Activated T-cell treated with anti-CD3 and anti-CD28 coated beads for 4 hours (primary cell): ENCODE results near the gene ATG13.

Experiments
- DNase-seq: peaks from one replicate; pipeline ENCODE4 v3.0.0-alpha.2; 2020

The ATG13 gene

DNA sequence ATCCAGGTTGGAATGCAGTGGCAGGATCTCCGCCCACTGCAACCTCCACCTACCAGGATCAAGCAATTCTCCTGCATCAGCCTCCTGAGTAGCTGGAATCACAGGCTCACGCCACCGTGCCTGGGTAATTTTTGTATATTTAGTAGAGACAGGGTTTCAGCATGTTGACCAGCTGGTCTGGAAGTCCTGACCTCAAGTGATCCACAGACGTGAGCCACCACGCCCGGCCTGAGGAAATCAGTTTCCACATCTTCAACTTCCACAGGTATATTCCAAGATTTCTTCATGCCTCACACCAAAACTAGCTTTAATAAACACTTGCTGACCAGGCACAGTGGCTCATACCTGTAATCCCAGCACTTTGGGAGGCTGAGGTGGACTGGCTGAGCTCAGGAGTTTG is 8.0 kb upstream of the ATG13 start:
- DNase-seq = no peak

DNA sequence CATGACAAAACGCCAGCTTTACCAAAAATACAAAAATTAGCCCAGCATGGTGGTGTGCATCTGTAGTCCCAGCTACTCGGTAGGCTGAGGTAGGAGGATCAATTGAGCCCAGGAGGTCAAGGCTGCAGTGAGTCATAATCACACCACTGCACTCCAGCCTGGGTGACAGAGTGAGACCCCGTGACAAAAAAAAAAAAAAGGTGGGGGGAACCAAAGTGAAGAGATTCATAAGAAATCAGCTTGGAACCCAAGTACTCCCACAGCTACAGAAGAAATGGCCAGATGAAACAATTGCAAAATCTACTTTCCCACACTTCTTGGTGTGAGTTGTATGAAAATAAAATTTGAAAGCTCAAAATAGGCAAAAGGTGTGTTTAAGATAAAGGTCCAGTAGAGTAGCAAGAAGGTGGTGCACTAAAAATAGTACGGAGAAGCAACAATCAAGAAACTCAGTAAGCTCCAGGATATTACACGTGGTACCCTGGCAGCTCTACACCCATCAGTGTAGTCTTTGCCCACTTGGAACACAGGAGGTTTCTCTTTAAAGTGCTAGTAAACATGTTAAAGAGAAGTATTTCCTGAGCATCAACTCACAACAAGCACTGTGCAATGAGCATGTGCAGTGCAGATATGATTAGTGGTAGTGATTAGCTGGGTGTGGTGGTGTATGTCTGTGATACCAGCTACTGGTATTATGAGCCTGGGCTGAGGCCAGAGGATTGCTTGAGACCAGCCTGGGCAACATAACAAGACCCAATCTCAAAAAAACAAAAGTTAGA is 5.6 kb upstream of the ATG13 start:
- no peak for DNase-seq

DNA sequence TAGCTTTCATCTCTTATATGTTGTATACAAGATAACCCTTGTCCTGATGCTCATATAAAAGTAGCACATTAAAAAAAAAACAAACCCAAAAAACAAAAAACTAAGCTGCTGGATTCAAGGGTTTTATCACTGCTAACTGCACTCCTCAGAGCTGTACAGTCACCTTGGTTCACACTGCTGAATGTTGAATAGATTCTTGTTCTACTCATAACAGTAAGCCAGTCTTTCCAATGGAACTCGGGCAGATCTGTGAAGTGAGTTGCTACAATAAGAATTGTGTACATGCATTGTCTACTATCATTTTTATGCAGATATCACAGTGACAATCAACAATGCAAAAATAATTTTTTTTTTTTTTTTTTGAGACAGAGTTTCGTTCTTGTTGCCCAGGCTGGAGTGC is 5.0 kb upstream of the ATG13 start:
- DNase-seq = no peak

DNA sequence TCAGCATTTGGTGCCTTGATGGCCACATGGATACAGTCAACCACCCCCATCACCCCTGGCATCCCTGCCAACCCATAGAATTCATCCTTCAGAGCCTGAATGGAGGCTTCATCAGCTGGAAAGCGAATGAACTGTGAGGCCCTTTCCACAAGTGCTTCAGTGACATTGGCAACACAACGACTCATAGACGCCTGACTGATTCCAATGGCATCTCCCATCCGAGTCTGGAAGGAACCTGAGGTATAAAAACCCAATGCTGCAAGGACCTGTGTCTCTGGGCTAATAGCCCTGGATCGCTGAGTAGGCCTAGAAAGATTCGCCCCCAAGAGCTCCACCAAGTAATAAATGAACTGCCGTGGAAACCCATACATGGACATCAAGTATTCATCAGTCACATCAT is 1.6 kb upstream of the ATG13 start:
- DNase-seq = no peak

DNA sequence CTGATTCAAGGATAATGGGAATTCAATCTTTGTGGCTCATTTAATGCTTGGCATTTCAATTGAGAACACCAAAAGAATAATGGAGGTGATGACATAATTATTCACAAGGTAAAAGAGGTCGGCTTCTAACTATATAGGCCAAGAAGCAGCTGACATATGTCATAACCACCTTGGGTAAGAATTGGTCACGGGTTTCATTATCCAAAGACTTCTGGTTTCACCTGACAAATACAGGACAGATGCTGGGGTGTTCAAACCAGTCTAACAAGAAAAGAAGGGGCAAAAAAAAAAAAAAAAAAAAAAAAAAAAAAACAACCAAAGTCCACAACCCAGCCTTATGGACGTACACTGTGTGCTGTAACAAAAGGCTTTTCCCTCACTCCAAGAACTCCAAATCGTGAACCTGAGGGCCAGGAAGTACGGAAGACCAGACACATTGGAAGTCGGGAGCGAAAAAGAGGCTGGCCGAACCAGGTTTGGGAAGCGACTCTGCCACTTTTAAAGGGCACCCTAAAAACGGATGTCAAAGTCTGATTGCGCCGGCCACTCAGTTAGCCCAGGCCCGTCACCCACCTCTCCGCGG is 711 bp upstream of the ATG13 start:
- no peak for DNase-seq

DNA sequence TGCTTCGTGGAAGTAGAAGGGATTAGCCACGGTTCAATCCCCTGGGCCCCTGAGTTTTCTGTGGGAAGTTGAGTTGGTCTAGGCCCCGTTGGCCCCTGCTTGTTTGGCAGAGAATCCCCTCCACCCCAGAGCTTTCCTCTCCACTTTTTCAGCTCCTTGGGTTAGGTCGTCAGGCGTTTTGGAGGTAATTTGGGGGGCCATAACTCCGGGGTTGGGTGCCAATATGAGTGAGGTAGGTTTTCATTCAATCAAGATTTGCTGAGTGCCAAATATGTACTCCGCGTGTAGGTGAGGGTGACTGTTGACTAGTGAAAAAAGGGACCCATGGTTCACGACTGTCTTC is 590 bp downstream of the ATG13 start:
- DNase-seq = no peak

DNA sequence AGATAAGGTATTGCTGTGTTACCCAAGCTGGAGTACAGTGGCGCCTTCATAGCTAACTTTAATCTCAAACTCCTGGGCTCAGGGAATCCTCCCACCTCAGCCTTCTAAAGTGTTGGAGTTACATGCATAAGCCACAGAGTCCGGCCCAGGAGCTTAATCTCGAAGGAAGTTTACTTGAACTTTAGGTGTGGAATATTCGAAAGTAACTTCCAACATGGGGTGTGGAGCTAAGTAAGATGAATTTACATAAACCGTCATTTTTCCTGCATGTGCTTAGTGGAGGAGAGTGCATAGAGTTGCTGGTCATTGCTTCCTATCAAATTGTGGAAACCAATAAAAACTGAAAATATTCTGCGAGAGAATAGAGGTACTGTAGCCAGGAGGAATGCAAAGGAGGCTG is 1.5 kb downstream of the ATG13 start:
- no peak for DNase-seq

DNA sequence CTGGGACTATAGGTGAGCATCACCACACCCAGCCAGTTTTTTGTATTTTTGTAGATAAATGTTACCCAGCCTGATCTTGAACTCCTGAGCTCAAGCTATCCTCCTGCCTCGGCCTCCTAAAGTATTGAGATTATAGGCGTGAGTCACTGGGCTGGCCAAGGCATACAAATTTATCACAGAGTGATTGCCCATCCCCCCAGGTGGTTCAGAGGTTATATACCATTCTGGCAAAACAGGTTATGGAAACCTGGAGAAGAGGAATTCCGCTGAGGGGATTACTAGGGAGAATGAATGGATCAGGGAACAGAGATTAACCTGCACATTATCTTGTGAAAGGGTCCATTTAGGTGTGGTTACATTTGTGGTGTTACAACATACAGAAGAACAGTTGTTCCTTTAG is 8.1 kb downstream of the ATG13 start:
- no peak for DNase-seq

DNA sequence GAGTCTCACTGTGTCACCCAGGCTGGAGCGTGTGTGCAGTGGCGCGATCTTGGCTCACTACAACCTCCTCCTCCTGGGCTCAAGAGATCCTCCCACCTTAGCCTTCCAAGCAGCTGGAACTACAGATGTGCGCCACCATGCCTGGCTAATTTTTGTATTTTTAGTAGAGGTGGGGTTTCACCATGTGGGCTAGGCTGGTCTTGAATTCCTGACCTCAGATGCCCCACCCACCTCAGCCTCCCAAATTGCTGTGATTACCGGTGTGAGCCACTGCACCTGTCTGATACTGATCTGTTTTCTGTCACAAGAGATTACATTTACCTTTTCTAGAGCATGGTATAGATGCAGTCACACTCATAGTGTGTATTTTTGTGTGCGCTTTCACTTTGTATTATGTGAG is 11.6 kb downstream of the ATG13 start:
- no peak for DNase-seq

DNA sequence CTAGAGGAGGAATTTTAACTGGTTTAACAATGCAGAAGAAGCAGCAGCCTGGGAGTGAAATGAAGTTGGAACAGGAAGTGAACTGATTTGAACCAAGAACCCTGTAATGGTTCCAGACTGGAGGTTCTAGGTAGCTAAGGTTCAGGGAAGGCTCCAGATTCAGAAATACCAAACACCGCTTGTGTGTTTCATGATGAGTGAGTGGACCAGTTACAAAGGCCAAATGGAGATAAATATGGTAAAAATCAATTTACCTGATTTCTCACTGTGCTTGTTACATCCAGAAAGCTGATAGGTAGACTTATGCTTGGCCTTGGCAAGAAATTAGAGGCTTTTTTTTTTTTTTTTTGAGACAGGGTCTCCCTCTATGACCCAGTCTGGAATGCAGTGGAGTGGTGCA is 12.9 kb downstream of the ATG13 start:
- no peak for DNase-seq

DNA sequence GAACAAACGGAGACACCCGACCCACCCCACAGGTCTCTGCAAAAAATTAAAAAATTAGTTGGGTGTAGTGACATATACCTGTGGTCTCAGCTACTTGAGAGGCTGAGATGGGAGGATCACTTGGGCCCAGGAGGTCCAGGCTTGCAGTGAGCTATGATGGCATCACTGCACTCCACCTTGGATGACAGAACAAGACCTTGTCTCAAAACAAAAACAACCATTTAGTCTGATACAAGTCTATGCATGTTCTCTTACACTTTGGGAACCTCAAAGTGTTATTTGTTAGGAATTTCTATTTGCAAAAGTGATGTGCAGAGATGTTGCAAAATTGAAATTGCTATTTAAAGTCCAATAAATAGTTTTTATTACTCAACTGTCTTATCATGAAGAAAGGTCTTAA is 14.3 kb downstream of the ATG13 start:
- no peak for DNase-seq

DNA sequence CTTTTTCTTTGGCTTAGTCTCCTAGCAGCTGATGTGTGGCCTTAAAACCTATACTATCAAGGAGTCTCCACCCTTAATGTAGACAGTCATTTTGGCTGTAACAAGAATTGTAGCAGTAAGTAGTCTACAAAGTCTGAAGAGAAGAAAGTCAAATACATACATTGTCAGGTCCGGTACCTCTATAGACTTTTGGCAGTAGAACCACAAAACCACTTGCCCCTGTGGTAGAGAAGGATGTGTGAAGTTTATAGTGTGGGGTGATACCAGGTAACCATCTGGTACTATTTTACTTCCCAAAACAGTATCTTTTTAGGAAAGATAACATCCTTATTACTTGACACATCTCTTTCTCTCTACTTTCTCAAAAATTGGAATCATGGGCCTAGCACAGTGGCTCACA is 15.1 kb downstream of the ATG13 start:
- no peak for DNase-seq

DNA sequence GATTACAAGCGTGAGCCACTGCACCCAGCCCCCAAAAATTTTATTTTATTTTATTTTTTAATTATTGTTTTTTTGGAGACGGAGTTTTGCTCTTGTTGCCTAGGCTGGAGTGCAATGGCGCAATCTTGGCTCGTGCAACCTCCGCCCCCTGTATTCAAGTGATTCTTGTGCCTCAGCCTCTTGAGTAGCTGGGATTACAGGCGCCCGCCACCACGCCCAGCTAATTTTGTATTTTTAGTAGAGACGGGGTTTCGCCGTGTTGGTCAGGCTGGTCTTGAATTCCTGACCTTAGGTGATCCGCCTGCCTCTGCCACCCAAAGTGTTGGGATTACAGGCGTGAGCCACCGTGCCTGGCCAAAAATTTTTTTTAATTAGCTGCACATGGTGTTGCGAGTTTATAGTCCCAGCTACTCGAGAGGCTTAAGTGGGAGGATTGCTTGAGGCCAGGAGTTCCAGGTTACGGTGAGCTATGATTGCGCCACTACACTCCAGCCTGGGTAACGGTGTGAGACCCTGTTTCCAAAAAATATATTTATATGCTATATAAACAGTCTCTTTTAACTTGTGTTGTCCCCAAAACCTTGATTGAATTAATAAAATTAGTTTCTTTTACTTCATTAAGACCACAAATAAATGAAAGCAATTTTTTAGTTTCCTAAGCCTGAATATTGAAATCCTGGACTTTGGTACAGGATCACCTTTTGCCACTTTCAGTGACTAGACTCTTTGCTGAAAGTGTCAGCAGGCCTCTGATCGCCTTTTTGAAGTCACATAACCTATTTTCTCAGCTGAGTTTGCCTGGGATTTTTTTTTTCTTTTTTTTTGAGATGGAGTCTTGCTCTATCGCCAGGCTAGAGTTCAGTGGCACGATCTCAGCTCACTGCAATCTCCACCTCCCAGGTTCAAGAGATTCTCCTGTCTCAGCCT is 16.2 kb downstream of the ATG13 start:
- DNase-seq = no peak

DNA sequence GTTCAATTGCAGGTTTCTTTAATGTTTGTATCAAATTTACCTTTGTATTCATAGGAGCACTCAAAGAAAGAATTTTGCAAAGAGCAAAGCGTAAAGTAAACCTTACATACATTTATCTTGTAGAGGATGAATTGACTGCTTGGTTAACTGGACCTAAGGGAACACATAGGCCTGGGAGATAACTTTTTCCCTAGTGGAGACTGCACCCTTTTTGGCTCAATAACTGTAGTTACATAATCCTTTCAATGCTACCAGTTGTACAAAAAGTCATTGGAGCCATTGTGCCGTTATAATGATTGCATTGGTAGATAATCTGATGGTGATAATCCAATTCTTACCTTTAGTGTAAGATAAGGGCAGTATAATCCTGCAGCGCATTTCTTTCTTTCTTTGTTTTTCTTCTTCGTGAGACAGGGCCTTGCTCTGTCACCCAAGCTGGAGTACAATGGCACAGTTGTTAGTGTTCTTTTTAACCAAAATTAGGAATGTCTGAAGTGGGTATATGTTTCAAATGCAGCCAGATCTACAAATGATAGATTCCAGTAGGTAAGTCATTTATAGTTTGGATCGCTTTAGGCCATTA is 18.3 kb downstream of the ATG13 start:
- DNase-seq = no peak

DNA sequence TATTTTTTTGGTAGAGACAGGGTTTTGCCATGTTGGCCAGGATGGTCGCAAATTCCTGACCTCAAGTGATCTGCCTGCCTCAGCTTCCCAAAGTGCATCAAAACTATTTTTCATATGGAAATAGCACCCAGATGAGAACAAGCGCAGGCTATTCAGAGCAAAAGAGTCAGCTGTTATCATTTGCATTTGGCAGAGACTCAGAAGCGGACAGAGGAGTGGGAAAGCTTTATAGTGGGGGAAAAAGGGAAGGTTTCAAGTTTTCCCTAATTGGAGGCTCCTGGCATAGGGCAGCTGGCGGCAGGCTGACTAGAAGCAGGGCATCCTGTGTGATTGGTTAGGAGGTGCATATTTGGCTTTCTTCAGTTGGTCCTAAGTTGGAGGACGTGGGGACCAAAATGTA is 20.2 kb downstream of the ATG13 start:
- no peak for DNase-seq

DNA sequence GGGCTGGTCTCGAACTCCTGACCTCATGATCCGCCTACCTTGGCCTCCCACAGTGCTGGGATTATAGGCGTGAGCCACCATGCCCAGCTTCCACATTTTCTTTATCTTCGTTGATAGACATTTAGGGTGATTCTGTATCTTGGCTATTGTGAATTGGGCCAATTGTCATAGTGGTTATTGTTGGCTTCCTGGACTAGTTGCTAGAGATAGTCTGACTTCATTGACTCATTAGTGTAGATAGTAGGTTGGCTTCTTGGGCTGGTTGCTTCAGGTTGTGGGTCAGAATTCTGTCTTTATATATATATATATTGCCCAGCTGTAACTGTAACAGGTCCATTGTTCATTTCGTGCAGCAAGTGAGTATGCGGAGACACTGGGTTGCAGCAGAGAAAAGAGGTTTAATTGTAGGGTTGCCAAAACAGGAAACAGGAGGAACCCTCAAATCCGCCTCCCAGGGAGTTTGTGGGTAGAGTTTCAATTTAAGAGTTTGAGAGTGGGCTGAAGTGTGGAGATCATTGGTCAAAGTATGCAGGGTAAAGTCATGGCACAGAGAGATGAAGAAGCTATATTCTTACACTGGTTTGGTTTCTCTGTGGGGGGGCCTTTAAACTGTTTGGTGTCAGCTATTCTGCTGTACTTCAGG is 22.0 kb downstream of the ATG13 start:
- DNase-seq = no peak

DNA sequence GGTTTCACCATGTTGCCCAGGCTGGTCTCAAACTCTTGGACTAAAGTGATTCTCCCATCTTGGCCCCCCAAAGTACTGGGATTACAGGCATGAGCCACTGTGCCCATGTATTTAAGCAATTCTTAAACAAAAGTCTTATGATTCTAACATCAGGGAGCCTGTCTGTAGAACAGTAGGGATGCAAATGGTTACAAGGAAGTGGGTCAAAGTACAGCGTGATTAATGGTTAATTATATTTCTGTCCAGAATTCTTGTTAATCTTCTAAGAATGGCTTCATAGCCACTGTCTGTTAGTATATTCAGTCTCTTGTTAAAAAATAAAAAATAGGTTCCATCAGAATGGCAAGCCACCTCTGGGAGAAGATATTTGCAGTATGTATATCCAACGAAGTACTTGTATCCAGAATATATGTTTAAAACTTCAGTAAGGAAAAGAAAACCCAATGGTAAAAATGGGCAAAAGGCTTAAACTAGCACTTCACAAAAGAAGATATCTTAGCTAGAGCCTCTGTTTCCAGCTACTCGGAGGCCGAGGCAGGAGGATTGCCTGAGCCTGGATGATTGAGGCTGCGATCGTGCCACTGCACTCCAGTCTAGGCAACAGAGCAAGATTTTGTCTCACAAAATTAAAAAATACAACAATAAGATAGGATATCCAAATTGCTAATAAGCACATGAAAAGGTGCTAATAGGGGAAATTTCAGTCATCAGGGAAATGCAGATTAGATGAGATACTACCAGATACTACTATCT is 22.9 kb downstream of the ATG13 start:
- DNase-seq = no peak

DNA sequence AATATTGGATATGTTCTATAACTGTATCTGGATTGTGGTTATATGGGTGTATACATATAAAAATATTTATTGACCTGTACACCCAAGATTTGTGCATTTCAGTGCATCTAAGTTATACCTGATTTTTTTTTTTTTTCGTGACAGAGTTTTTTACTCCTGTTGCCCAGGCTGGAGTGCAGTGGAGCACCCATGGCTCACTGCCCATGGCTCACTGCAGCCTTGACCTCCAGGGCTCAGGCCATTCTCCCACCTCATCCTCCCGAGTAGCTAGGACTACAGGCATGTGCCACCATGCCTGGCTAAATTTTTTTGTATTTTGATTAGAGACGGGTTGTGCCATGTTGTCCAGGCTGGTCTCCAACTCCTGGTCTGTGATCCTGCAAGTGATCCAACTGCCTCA is 24.3 kb downstream of the ATG13 start:
- DNase-seq = no peak

DNA sequence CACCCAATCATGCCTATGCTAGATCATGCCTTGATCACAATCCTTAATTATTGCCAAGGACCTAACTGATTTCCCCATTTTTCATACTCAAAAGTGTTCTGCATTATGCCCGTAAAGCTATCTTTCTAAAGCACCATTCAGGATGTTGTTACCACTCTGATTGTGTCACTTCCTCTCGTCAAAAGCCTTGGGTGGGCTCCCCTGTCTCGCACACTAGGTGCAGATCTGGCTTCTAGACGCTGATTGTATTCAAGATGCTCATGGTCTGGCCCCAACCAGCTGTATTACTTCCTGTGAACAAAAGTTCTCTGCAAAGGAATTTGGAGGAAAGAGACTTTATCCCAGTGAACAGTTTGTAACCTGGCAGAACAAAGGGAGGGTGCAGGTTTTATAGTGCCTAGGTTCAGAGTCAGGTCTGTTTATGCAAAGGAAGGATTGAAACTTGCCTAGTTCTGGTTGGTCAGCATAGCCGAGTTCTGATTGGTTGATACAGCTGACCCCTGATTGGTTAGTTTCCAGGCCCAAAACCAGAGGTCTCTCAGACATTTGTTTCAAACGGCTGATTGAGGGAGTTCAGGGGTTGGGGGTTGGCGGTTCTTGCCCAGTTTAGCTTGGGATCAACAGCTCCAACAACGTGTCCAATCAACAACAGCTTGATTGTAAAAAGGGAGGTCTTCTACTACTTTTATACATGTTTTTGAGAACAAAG is 25.4 kb downstream of the ATG13 start:
- no peak for DNase-seq

DNA sequence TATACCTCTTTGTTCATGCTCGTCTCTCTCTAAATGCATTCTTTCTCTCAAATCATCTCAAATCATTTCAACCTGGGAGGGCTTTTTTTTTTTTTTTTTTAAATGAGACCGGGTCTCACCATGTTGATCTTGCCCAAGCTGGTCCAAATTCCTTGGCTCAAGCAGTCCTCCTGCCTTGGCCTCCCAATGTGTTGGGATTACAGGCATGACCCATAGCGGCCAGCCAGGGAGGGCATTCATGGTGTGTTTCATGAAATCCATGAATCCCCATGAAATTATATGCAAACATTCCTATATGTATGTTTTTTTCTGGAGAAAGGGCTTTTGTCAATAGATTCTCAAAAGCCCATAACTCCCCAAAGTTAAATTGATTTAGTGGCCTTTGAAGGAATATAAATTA is 26.2 kb downstream of the ATG13 start:
- no peak for DNase-seq

DNA sequence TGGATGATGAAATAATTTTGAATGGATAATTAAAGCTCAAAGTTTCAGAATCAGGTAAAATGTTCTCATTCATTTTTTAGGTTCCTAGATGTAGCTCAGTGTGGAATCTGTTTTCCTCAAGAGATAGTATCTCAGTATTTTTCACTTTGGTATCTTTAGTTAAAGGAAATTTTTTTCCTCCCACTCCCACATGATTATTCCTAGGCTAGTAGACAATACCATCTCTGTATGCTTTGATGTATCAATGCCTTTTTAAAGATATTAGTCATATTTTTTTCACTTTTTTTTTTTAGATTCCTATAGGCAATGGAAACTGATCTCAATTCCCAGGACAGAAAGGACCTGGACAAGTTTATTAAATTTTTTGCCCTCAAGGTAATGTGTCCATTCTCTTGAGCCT is 26.6 kb downstream of the ATG13 start:
- DNase-seq = no peak
